ENCODE data around the gene PSMA3. TPM values are rescaled to one million over a fixed set of nuclear protein-coding genes. Genes with fewer than 3 reads are reported as not detected.
A peak's percentile ranks its signal among the peaks of the same experiment; 100 is the strongest.

Gene PSMA3
- 100 to 1,000 TPM; 349 to 355 TPM for total RNA-seq

DNA sequence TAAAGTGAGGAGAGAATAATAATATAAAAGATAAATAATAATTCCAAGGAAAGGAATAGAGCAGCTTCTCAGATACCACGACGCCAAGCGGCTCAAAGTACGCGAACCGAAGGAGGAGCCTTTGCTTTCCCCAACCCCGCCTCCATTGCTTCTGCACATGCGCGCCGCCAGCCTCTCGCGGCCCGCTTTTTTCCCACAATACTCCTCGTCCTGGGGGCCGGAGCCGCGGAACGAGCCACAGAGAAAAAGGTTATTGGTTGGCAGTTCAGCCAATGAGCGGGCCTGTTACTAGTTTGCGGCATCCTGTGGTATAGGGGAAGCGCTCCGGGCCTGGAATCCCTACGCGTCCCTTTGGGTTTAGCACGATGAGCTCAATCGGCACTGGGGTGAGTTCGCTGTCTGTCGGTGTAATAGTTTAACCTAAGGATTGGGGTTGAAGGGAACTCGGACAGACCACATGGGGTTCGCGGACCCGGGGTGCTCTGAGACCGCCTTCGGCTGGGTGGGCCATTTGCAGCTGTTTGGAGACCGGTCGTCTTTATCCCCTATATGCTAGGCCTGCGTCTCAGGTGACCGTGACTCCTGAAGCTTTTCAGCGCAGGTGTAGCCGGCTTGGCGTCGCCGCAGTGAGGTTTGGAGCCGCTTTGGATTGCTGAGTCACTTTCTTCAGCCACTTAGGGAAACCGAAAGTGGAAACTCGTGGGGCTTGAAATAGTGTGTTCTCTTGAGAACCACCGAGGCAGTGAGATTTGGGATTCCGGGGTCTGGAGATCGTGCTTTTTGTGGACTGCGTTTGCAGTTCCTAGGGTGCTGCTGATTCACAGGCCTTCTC is at the start of gene PSMA3:
Gene PSMA3 (plus strand): TSS at position 288 of the 832 bp plus-strand sequence. CDS start 78 bp downstream, at position 366.
- H3K4me3 Mint-ChIP-seq, result peak within 1 kb of the TSS; percentile 86

DNA sequence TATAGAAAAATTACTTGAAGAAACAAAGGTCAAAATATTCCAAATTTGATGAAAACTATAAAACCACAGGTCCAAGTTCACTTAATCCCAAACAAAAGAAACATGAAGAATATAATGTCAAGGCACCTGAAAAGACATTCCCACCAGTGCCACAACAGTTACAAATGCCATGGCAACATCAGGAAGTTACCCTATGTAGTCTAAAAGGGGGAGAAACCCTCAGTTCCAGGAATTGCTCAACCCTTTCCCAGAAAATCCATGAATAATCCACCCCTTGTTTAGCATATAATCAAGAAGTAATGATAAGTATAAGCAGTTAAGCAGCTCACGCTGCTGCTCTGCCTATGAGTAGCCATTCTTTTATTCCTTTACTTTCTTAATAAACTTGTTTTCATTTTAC is 48.4 kb upstream of the PSMA3 start:
- intact Hi-C loops (cut with micrococcal nuclease), result loop anchor here (5.0 kb wide), 1 partner anchor 44 kb away; the partner anchor contains the start of gene ARMH4
- Mint-ChIP-seq H3K4me1 (ENCODE audit: low read depth) (peaks cover 19% of the 10 kb centered on the region), H3K36me3 (no peaks in the 10 kb centered on the region), H3K27me3 (no peaks in the 10 kb centered on the region), H3K9me3 (no peaks in the 10 kb centered on the region), H3K27ac (no peak overlapping the region), H3K4me3 (no peak overlapping the region)
- POLR2A ChIA-PET, result no interaction called here
- DNase-seq, result no peak
- CTCF ChIA-PET, result no interaction called here

More for the DNA sequence above, at the start of gene PSMA3:
- ChIA-PET POLR2A (interaction anchor here (0.6 to 1.8 kb wide), 10 partner anchors 8 to 944 kb away, joined by 3 to 31 read pairs (median 4); partner anchors contain the start of genes ACTR10, ARID4A, DAAM1 and KIAA0586), CTCF (interaction anchor here (1.1 to 1.3 kb wide), 4 partner anchors 14 to 182 kb away, joined by 3 to 4 read pairs (median 3); partner anchors contain the start of genes ARID4A, KIAA0586 and TIMM9)
- no peaks in the 10 kb centered on the region for H3K9me3 Mint-ChIP-seq
- peak; percentile 99 for DNase-seq
- H3K27ac Mint-ChIP-seq, result peak within 1 kb of the TSS; percentile 90
- H3K27me3 Mint-ChIP-seq, result no peaks in the 10 kb centered on the region
- H3K4me1 Mint-ChIP-seq (ENCODE audit: low read depth), result peaks cover 42% of the 10 kb centered on the region
- H3K36me3 Mint-ChIP-seq, result peaks cover 16% of the 10 kb centered on the region
- intact Hi-C loops (cut with micrococcal nuclease), result loop anchor here (1.0 to 10.0 kb wide), 9 partner anchors 37 to 976 kb away; partner anchors contain the start of genes AP5M1, ARID4A, ARMH4 and DAAM1

DNA sequence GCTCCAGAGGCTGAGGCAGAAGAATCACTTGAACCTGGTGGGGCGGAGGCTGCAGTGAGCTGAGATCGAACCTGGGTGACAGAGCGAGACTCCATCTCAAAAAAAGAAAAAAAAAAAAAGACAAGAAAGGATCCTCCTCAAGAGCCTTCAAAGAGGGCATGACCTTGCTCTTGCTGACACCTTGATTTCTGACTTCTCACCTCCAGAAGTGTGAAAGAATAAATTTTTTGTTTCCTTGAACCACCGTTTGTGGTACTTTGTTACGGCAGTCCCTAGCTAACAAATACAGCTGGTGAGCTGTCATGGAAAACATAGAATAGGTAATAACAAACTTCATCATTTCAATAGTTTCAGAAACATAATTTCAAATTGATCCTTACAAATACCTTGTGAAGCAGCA is 46.6 kb upstream of the PSMA3 start:
- H3K9me3 Mint-ChIP-seq, result no peaks in the 10 kb centered on the region
- peaks cover 29% of the 10 kb centered on the region for H3K4me1 Mint-ChIP-seq (ENCODE audit: low read depth)
- H3K36me3 Mint-ChIP-seq, result no peaks in the 10 kb centered on the region
- intact Hi-C loops (cut with micrococcal nuclease), result loop anchor here (2.0 to 5.0 kb wide), 2 partner anchors 46 to 807 kb away; partner anchors contain the start of genes ARMH4 and NAA30
- ChIA-PET POLR2A (interaction anchor here (0.6 kb wide), 1 partner anchor 101 kb away, joined by 3 read pairs; no protein-coding TSS in a partner anchor), CTCF (interaction anchor here (0.6 to 0.7 kb wide), 2 partner anchors 32 to 71 kb away, joined by 3 read pairs; no protein-coding TSS in a partner anchor)
- H3K4me3 Mint-ChIP-seq, result peak overlapping the region; percentile 10
- H3K27ac Mint-ChIP-seq, result no peak overlapping the region
- DNase-seq, result no peak
- H3K27me3 Mint-ChIP-seq, result no peaks in the 10 kb centered on the region

DNA sequence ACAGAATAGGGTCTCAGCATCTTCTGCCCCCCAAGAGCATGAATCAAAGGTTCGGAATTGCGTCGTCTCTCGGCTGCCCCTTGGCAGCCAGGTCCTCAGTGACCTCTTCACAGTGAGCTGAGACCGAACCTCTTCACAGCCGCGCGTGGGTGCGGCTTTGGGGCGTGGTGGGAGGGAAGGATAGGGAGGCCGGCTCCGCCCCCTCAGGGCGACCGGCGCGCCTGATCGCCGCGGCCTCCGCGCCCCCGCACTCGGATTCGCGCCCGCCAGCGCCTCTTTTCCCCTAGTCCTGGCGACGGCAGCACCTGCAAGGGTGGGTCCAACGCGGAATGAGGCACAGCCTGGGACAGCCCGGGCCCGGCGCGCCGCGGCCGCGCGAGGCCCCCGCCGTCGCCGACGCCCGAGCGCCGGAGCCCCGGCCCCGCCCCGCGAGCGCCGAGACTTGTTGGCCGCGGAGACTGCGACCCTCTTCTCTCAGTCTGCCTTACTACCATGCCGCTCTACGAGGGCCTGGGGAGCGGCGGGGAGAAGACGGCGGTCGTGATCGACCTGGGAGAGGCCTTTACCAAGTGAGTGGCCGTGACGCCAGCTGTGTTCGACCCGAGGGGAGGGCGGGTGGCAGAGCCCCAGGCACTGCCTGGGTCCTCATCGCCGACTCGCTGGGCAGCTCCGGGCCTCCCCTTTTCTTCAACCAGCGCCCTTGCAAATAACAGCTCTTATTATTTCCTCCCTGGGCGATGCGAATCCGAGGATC is 44.7 kb upstream of the PSMA3 start, which contains the start of gene ACTR10:
Gene ACTR10 (plus strand): TSS at position 424 of the 754 bp plus-strand sequence. CDS start 69 bp downstream, at position 493.
- peak within 1 kb of the TSS; percentile 95 for H3K4me3 Mint-ChIP-seq
- POLR2A ChIA-PET, result interaction anchor here (0.6 to 2.3 kb wide), 4 partner anchors 38 to 228 kb away, joined by 3 to 9 read pairs (median 6); partner anchors contain the start of genes KIAA0586, PSMA3 and TIMM9
- H3K4me1 Mint-ChIP-seq (ENCODE audit: low read depth), result peaks cover 29% of the 10 kb centered on the region
- DNase-seq, result peak; percentile 93
- peak within 1 kb of the TSS; percentile 88 for H3K27ac Mint-ChIP-seq
- no peaks in the 10 kb centered on the region for H3K9me3 Mint-ChIP-seq
- intact Hi-C loops (cut with micrococcal nuclease), result loop anchor here (1.0 to 5.0 kb wide), 7 partner anchors 34 to 809 kb away; partner anchors contain the start of genes ARID4A, ARMH4, KIAA0586 and NAA30
- no peaks in the 10 kb centered on the region for H3K27me3 Mint-ChIP-seq
- no peaks in the 10 kb centered on the region for H3K36me3 Mint-ChIP-seq
- CTCF ChIA-PET, result interaction anchor here (0.6 kb wide), 1 partner anchor 41 kb away, joined by 3 read pairs; no protein-coding TSS in a partner anchor

DNA sequence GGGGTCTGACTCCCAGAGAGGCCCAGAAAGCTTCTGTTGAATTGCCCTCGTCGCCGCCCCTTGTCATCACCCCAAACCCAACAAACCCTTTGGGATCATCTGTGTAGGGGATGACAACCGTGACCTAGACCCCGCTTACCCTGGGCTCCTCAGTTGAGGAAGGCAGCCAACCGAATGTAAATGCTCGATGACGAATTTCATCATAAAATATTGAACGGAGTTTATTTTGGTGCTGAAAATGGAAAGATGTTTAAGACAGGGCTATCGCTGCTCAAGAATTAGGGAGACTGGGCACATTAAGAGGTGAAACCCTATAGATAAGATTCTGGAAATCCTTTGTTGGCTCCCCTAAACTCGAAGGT is 44.2 kb upstream of the PSMA3 start:
- DNase-seq, result no peak
- Mint-ChIP-seq H3K36me3 (no peaks in the 10 kb centered on the region), H3K4me3 (peak overlapping the region; percentile 95), H3K4me1 (ENCODE audit: low read depth) (peaks cover 29% of the 10 kb centered on the region), H3K27me3 (no peaks in the 10 kb centered on the region), H3K9me3 (no peaks in the 10 kb centered on the region), H3K27ac (peak overlapping the region; percentile 88)
- POLR2A ChIA-PET, result interaction anchor here (0.6 to 2.3 kb wide), 4 partner anchors 38 to 227 kb away, joined by 3 to 9 read pairs (median 6); partner anchors contain the start of genes KIAA0586, PSMA3 and TIMM9
- CTCF ChIA-PET, result no interaction called here
- intact Hi-C loops (cut with micrococcal nuclease), result loop anchor here (1.0 kb wide), 3 partner anchors 39 to 227 kb away; partner anchors contain the start of genes ARID4A, KIAA0586 and TIMM9

GRCh38 chr14:58200846-58201245 is 43.8 kb upstream of the PSMA3 start:
- Mint-ChIP-seq H3K4me1 (ENCODE audit: low read depth) (peaks cover 29% of the 10 kb centered on the region), H3K27me3 (no peaks in the 10 kb centered on the region), H3K27ac (peak overlapping the region; percentile 88), H3K36me3 (no peaks in the 10 kb centered on the region), H3K4me3 (peak overlapping the region; percentile 95), H3K9me3 (no peaks in the 10 kb centered on the region)
- no peak for DNase-seq
- ChIA-PET POLR2A (interaction anchor here (1.1 to 2.3 kb wide), 2 partner anchors 44 to 46 kb away, joined by 3 to 9 read pairs; partner anchors contain the start of gene PSMA3), CTCF (no interaction called here)
- intact Hi-C loops (cut with micrococcal nuclease), result loop anchor here (1.0 kb wide), 3 partner anchors 38 to 226 kb away; partner anchors contain the start of genes ARID4A, KIAA0586 and TIMM9

GRCh38 chr14:58213176-58213575 is 31.5 kb upstream of the PSMA3 start:
- Mint-ChIP-seq H3K36me3 (peaks cover 24% of the 10 kb centered on the region), H3K4me3 (no peak overlapping the region), H3K9me3 (no peaks in the 10 kb centered on the region), H3K4me1 (ENCODE audit: low read depth) (peaks cover 6% of the 10 kb centered on the region), H3K27ac (no peak overlapping the region), H3K27me3 (no peaks in the 10 kb centered on the region)
- intact Hi-C loops (cut with micrococcal nuclease), result no loop called here
- ChIA-PET POLR2A (no interaction called here), CTCF (no interaction called here)
- no peak for DNase-seq

GRCh38 chr14:58215191-58215914 is 29.3 kb upstream of the PSMA3 start:
- H3K27ac Mint-ChIP-seq, result peak overlapping the region; percentile 46
- intact Hi-C loops (cut with micrococcal nuclease), result no loop called here
- no peak for DNase-seq
- H3K36me3 Mint-ChIP-seq, result peaks cover 20% of the 10 kb centered on the region
- H3K27me3 Mint-ChIP-seq, result no peaks in the 10 kb centered on the region
- ChIA-PET POLR2A (interaction anchor here (0.5 kb wide), 1 partner anchor 171 kb away, joined by 3 read pairs; no protein-coding TSS in a partner anchor), CTCF (no interaction called here)
- H3K9me3 Mint-ChIP-seq, result no peaks in the 10 kb centered on the region
- no peak overlapping the region for H3K4me3 Mint-ChIP-seq
- peaks cover 6% of the 10 kb centered on the region for H3K4me1 Mint-ChIP-seq (ENCODE audit: low read depth)

DNA sequence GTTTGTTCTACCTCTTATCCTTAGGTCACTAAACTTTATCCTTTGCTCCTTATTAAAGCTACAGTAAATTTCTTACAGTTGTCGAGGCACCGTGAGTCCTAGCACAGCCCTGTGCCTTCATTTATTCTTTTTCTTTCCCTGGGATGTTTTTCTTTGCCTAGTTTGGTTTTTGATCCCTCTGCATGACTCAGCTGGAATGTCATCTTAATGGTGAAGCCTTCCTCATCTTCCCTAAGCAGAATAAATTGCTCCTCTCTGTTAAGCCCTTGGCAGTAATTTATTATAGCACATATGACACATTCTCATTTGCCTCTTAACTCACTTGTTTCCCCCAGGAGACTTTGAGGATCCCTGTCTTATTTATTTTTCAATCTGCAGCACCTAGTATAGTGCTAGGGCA is 28.1 kb upstream of the PSMA3 start:
- peaks cover 24% of the 10 kb centered on the region for H3K36me3 Mint-ChIP-seq
- CTCF ChIA-PET, result interaction anchor here (0.6 kb wide), 1 partner anchor 1699 kb away, joined by 3 read pairs; no protein-coding TSS in a partner anchor
- H3K4me3 Mint-ChIP-seq, result no peak overlapping the region
- POLR2A ChIA-PET, result no interaction called here
- H3K4me1 Mint-ChIP-seq (ENCODE audit: low read depth), result peaks cover 6% of the 10 kb centered on the region
- no peaks in the 10 kb centered on the region for H3K9me3 Mint-ChIP-seq
- no peak for DNase-seq
- intact Hi-C loops (cut with micrococcal nuclease), result no loop called here
- H3K27ac Mint-ChIP-seq, result no peak overlapping the region
- H3K27me3 Mint-ChIP-seq, result no peaks in the 10 kb centered on the region

DNA sequence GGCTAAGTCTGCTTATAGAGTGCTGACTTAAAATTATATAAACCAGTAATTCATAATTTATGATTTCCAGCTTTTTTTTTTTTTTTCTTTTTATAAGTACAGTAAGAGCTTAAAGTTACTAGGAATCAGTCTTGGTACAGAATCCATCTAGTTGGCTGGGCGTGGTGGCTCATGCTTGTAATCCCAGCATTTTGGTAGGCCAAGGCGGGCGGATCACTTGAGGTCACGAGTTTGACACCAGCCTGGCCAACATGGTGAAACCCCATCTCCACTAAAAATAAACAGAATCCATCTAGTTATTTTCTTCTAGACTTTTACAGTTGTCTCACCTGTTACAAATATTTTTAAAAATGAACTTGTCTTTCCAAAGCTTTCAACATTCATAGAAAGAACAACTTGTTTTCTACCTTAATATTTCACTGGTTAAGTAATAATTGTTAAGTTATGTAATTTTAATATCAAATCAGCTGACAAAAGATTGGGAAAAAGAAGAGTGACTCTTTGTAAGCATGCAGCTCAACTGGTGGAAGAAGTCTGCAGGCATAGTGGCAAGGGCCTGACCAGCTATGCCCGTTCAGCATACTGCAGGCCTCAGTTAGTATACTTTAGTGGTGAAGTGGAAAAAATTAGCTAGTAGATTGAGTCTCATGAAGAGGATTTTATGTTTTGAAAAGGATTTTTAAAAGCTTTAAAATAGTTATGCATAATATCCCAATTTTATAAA is 17.4 kb upstream of the PSMA3 start:
- no peak overlapping the region for H3K4me3 Mint-ChIP-seq
- ChIA-PET POLR2A (no interaction called here), CTCF (no interaction called here)
- H3K36me3 Mint-ChIP-seq, result peaks cover 3% of the 10 kb centered on the region
- H3K9me3 Mint-ChIP-seq, result no peaks in the 10 kb centered on the region
- no peak for DNase-seq
- no peaks in the 10 kb centered on the region for H3K4me1 Mint-ChIP-seq (ENCODE audit: low read depth)
- intact Hi-C loops (cut with micrococcal nuclease), result no loop called here
- no peak overlapping the region for H3K27ac Mint-ChIP-seq
- no peaks in the 10 kb centered on the region for H3K27me3 Mint-ChIP-seq

Measured in activated CD4-positive, alpha-beta memory T cell treated with anti-CD3 and anti-CD28 coated beads for 36 hours (primary cell).